HFFc6 (cell line): ENCODE measurements around the gene ARX. TPM values are rescaled to one million over a fixed set of nuclear protein-coding genes. Genes with fewer than 3 reads are reported as not detected.

Source experiments
- DNase-seq: peaks from one replicate; pipeline ENCODE4 v3.0.0-alpha.2; 2018
- H3K27ac Mint-ChIP-seq: 2 replicates; pipeline ENCODE4 v1.8.0; 2020; ENCODE audit warnings: mild to moderate bottlenecking, mixed read lengths
- H3K27me3 Mint-ChIP-seq: 2 replicates; pipeline ENCODE4 v1.8.0; 2021; ENCODE audit warnings: mild to moderate bottlenecking, moderate library complexity, mixed read lengths; ENCODE audit not compliant: insufficient read depth
- H3K36me3 Mint-ChIP-seq: 2 replicates; pipeline ENCODE4 v1.8.0; 2021; ENCODE audit warnings: low read depth, mixed read lengths
- H3K4me1 Mint-ChIP-seq: 2 replicates; pipeline ENCODE4 v1.8.0; 2020; ENCODE audit warnings: low read depth, mixed read lengths
- H3K4me3 Mint-ChIP-seq: 2 replicates; pipeline ENCODE4 v1.8.0; 2020; ENCODE audit warnings: mild to moderate bottlenecking, moderate library complexity, mixed read lengths
- H3K9me3 Mint-ChIP-seq: 2 replicates; pipeline ENCODE4 v1.8.0; 2020; ENCODE audit warnings: mild to moderate bottlenecking, mixed read lengths
- total RNA-seq, 6 experiments: library from RNA; stranded (reverse); fragmentation: NEBNext Ultra II Directional; extraction: Animal tissue kit (Norgen Biotek cat#: 25700); gene quantifications; 2 replicates in 1 of 6; 3 replicates in 5 of 6; pipeline ENCODE4 v1.2.3, GENCODE V29; 2021
- TF ChIP-seq, protein P1 (sequence below): fragments of 200-600 bp; sonication (generic); IDR thresholded peaks from 2 replicates; pipeline ENCODE4 v1.5.0; 2021; ENCODE audit warnings: antibody characterized with exemption, mild to moderate bottlenecking

The ARX gene
- total RNA-seq, 6 experiments from 2014 or later: not detected

DNA sequence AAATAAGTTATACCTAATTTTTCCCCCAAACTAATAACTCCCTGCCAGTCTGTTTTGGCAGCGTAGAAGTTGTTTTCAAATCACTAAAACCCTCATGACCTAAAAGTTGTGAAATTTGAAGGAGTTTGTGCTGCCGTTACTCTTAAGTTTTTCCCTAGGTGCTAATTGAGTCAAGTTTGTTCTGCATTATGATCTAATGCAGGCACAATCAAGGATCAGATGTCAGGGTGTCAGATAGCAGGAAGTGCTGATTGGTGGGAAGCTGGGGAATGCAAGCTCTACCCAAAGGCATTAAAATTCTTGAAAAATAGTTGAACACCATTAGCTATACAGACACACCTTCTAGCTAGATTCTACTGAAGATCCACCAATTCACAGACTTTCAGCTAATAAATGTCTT is 51.9 kb downstream of the ARX start:
- Mint-ChIP-seq H3K4me3 (no peak overlapping the region), H3K36me3 (no peaks in the 10 kb centered on the region), H3K27me3 (no peaks in the 10 kb centered on the region), H3K27ac (no peak overlapping the region), H3K4me1 (peaks cover 5% of the 10 kb centered on the region; the same call in 1 of the 2 replicates), H3K9me3 (no peaks in the 10 kb centered on the region)
- DNase-seq: no peak
- TF ChIP-seq, protein P1, sequence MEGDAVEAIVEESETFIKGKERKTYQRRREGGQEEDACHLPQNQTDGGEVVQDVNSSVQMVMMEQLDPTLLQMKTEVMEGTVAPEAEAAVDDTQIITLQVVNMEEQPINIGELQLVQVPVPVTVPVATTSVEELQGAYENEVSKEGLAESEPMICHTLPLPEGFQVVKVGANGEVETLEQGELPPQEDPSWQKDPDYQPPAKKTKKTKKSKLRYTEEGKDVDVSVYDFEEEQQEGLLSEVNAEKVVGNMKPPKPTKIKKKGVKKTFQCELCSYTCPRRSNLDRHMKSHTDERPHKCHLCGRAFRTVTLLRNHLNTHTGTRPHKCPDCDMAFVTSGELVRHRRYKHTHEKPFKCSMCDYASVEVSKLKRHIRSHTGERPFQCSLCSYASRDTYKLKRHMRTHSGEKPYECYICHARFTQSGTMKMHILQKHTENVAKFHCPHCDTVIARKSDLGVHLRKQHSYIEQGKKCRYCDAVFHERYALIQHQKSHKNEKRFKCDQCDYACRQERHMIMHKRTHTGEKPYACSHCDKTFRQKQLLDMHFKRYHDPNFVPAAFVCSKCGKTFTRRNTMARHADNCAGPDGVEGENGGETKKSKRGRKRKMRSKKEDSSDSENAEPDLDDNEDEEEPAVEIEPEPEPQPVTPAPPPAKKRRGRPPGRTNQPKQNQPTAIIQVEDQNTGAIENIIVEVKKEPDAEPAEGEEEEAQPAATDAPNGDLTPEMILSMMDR: no peak

DNA sequence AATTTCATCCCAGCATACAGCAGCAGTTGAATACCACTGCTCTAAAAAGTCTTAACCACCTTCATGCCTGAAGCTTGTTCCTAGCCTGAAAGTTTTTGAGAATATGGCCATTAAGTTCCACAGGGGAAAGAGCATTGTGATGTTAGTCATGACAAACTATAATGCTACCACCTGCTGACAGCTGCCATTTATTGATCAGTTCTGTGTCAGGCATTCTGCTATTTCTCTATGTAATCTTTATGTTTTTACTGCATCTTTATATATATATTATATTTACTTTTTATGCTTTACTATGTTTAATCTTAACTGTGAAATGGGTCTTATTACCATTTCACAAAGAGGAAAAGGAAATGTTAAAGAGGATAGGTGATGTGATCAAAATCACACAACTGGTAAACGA is 54.0 kb downstream of the ARX start:
- H3K36me3 Mint-ChIP-seq: no peaks in the 10 kb centered on the region
- TF ChIP-seq, protein P1: no peak

DNA sequence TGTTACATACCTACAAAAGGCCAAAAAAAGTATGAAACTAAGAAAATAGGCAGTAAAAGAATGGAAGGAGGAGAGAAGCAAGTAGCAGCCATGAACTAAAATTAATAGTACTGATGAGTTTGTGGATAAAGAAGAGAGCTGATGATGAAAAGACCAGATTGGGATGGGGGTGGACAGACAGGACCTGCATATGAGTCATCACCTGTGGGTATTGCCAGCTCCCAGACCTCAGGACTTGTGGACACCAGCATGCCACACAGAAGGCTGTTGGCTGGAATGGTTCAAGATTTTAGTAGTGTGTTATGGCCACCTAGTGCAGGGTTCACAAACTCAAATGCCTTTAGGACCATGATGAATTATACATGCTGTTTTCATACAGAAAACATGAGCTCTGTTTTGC is 58.9 kb downstream of the ARX start:
- no peaks in the 10 kb centered on the region for H3K36me3 Mint-ChIP-seq
- TF ChIP-seq, protein P1: no peak
- H3K9me3 Mint-ChIP-seq: no peaks in the 10 kb centered on the region
- no peak overlapping the region for H3K27ac Mint-ChIP-seq
- H3K27me3 Mint-ChIP-seq: no peaks in the 10 kb centered on the region
- DNase-seq: no peak
- no peak overlapping the region for H3K4me3 Mint-ChIP-seq
- H3K4me1 Mint-ChIP-seq: peaks cover 7% of the 10 kb centered on the region; the same call in 1 of the 2 replicates

More for the DNA sequence above, 54.0 kb downstream of the ARX start:
- Mint-ChIP-seq H3K9me3 (no peaks in the 10 kb centered on the region), H3K27me3 (no peaks in the 10 kb centered on the region), H3K4me3 (no peak overlapping the region), H3K4me1 (peaks cover 8% of the 10 kb centered on the region; the same call in 1 of the 2 replicates), H3K27ac (no peak overlapping the region)
- DNase-seq: no peak

DNA sequence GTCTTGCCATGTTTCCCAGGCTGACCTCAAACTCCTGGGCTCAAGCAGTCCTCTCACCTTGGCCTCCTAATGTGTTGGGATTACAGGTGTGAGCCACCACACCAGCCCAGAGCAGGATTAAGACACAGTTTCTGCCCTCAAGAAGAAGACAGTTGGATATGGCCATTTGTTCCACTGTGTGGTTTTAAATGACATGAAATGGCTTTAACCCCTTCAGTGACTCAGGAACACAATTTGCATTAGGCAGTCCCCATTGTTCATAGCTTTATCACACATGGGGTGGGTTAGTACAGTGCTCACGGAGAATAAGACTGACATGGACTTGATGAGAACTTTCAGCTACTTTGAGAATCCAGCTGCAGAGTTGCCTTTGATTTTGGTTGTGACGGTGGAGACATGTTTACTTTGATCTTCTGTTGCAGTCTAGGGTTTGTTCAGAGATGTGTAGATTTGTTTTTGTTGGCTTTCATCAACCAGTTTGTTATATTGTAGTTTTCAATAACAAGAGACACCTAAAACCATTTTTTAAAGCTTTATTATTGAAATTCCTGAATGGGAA is 60.3 kb downstream of the ARX start:
- Mint-ChIP-seq H3K4me3 (no peak overlapping the region), H3K27me3 (no peaks in the 10 kb centered on the region), H3K9me3 (no peaks in the 10 kb centered on the region), H3K4me1 (peaks cover 7% of the 10 kb centered on the region; the same call in 1 of the 2 replicates), H3K27ac (no peak overlapping the region), H3K36me3 (no peaks in the 10 kb centered on the region)
- DNase-seq: no peak
- TF ChIP-seq, protein P1: no peak

DNA sequence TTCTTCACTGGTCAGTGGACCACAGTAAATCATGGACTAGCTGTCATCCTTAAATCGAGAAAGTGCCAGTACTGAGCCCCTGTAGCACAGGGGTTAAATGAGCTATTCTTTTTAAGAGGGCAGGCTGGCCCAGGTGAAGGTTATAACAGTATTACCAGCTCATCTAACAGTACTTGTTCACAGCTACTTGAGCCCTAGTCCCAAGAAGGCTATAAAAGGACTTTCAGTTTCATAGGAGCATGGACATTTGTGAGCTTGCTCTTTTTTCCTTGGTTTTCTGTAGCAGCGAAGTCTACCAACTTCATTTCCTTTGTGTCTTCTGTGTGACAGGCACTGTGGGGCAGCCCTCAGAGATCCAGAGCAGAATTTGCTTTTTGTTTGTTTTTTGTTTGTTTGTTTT is 61.0 kb downstream of the ARX start:
- H3K4me3 Mint-ChIP-seq: no peak overlapping the region
- H3K9me3 Mint-ChIP-seq: no peaks in the 10 kb centered on the region
- TF ChIP-seq, protein P1: no peak
- H3K27me3 Mint-ChIP-seq: no peaks in the 10 kb centered on the region
- no peak overlapping the region for H3K27ac Mint-ChIP-seq
- DNase-seq: no peak
- H3K4me1 Mint-ChIP-seq: peaks cover 7% of the 10 kb centered on the region; the same call in 1 of the 2 replicates
- H3K36me3 Mint-ChIP-seq: no peaks in the 10 kb centered on the region
